K562 (cell line): ENCODE results near the gene COX5A. TPM values are rescaled to one million over a fixed set of nuclear protein-coding genes. Genes with fewer than 3 reads are reported as not detected.
A peak's percentile ranks its signal among the peaks of the same experiment; 100 is the strongest.

Source experiments
- CCNT2 ChIP-seq: IDR thresholded peaks from 2 replicates; pipeline ENCODE4 v1.6.1; 2011; ENCODE audit warnings: borderline replicate concordance, low read depth, mild to moderate bottlenecking, moderate library complexity, mixed read lengths, low read length; ENCODE audit not compliant: insufficient read length; ENCODE audit errors: extremely low read depth
- HIVEP1 ChIP-seq: fragments of 250-450 bp; sonication (Bioruptor Pico); IDR thresholded peaks from 2 replicates; pipeline ENCODE4 v1.4.0; 2020; ENCODE audit warnings: mild to moderate bottlenecking
- NELFE ChIP-seq: IDR thresholded peaks from 2 replicates; pipeline ENCODE4 v1.6.1; 2011; ENCODE audit warnings: mild to moderate bottlenecking; ENCODE audit not compliant: insufficient read depth, insufficient read length
- PHF8 ChIP-seq: fragments of 200-600 bp; sonication (generic); IDR thresholded peaks from 2 replicates; pipeline ENCODE4 v1.6.1; 2012; ENCODE audit warnings: mixed run types, mild to moderate bottlenecking, inconsistent platforms, low read length, moderate library complexity, borderline replicate concordance
- RBFOX2 ChIP-seq: fragments of 200-400 bp; formaldehyde crosslinking; IDR thresholded peaks from 2 replicates; pipeline ENCODE4 v1.6.1; 2017; ENCODE audit warnings: low read depth, mild to moderate bottlenecking, low read length, moderate library complexity
- ZNF766 ChIP-seq: fragments of 200-800 bp; sonication (Bioruptor generic); conservative IDR thresholded peaks from 2 replicates; pipeline ENCODE4 v1.6.1; 2016; ENCODE audit warnings: missing genetic modification characterization, missing compliant biosample characterization
- polyA plus RNA-seq, 8 experiments: library from polyadenylated mRNA; depleted of rRNA in 4 of 8; stranded (reverse) in 5 of 8; unstranded in 3 of 8; fragments of >200 nt; fragmentation: Nextera tagmentation in 2 of 8; fragmentation: Illumina TruSeq in 1 of 8; extraction: Ambion mirVana in 2 of 8; extraction: Trizol in 1 of 8; gene quantifications; 2 replicates each; pipeline versions ENCODE4 v1.2.1 to v1.2.3, GENCODE V29; 2011 to 2014; ENCODE audit warnings: inconsistent platforms in 1 of 8, missing spikeins in 1 of 8
- total RNA-seq, 7 experiments: library from RNA; depleted of rRNA in 6 of 7; stranded (reverse); fragments of >200 nt in 6 of 7; fragmentation: Illumina TruSeq in 2 of 7; extraction: Trizol in 2 of 7; gene quantifications; 2 replicates each; pipeline versions ENCODE4 v1.2.1 to v1.2.3, GENCODE V29; 2011 to 2021; ENCODE audit warnings: low replicate concordance in 1 of 7
- TF ChIP-seq, protein P1 (sequence below): fragments of 450-650 bp; IDR thresholded peaks from 2 replicates; pipeline ENCODE4 v1.6.1; 2016; ENCODE audit warnings: low read depth
- TF ChIP-seq, protein P2 (sequence below): fragments of 450-650 bp; IDR thresholded peaks from 2 replicates; pipeline ENCODE4 v1.6.1; 2016
- TF ChIP-seq, protein P3 (sequence below): fragments of 450-650 bp; IDR thresholded peaks from 2 replicates; pipeline ENCODE4 v1.6.1; 2016; ENCODE audit warnings: borderline replicate concordance
- TF ChIP-seq, protein P4 (sequence below): fragments of 250-450 bp; sonication (Bioruptor Pico); IDR thresholded peaks from 2 replicates; pipeline ENCODE4 v1.5.0; 2021
- TF ChIP-seq, protein P5 (sequence below), 2 experiments: IDR thresholded peaks; 2 replicates each; pipeline ENCODE4 v1.6.1; 2011; ENCODE audit warnings: borderline replicate concordance in 1 of 2, control low read depth in 1 of 2, low read depth in 1 of 2, low read length in 1 of 2, mild to moderate bottlenecking in 1 of 2, mixed read lengths in 1 of 2, moderate library complexity in 1 of 2; ENCODE audit not compliant: insufficient read depth in 1 of 2, insufficient read length in 1 of 2, poor library complexity in 1 of 2, severe bottlenecking in 1 of 2; ENCODE audit errors: extremely low read depth in 1 of 2

Gene COX5A
- total and polyA plus RNA-seq, 9 of the 15 experiments (the other 6 are each of a cell fraction or from before 2014, with no cell fraction given) = 86.8 to 553 (median 371) TPM

DNA sequence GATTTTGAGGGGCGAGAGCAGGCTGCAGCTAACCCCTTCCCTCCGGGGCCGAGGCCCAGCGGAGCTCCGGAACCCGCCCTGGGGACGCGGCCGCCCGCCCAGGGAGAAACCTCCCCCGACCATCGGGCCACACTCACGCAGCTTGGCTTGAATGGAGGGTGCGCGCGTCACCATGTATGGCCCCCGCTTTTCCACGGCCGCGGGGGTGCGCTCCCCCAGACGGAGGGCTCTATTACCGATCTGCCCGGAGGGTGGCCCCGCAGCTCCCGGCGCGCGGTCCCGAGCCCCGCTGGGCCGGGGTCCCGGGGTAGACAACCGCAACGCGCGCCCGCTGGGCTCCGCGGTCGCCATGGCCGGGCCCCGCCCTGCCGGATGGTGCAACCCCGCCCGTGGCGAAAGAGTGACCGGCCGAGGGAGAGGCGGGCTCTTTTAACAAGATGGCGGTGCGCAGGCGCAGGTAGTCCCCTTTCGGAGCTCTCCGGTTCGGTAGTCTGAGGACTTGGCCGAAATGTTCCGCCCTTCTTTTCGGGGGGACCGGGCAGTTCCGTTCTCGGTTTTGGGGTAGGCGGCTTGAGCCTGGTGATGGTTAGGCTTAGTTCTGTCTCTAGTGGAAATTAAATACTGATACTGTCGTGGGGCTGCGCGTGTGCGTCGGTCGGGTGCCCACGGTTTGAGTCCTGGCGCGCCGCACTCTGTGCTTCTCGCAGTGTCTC, 31.3 kb downstream of the COX5A start, which contains the start of gene FAM219B (continued):
- TF ChIP-seq, protein P1, sequence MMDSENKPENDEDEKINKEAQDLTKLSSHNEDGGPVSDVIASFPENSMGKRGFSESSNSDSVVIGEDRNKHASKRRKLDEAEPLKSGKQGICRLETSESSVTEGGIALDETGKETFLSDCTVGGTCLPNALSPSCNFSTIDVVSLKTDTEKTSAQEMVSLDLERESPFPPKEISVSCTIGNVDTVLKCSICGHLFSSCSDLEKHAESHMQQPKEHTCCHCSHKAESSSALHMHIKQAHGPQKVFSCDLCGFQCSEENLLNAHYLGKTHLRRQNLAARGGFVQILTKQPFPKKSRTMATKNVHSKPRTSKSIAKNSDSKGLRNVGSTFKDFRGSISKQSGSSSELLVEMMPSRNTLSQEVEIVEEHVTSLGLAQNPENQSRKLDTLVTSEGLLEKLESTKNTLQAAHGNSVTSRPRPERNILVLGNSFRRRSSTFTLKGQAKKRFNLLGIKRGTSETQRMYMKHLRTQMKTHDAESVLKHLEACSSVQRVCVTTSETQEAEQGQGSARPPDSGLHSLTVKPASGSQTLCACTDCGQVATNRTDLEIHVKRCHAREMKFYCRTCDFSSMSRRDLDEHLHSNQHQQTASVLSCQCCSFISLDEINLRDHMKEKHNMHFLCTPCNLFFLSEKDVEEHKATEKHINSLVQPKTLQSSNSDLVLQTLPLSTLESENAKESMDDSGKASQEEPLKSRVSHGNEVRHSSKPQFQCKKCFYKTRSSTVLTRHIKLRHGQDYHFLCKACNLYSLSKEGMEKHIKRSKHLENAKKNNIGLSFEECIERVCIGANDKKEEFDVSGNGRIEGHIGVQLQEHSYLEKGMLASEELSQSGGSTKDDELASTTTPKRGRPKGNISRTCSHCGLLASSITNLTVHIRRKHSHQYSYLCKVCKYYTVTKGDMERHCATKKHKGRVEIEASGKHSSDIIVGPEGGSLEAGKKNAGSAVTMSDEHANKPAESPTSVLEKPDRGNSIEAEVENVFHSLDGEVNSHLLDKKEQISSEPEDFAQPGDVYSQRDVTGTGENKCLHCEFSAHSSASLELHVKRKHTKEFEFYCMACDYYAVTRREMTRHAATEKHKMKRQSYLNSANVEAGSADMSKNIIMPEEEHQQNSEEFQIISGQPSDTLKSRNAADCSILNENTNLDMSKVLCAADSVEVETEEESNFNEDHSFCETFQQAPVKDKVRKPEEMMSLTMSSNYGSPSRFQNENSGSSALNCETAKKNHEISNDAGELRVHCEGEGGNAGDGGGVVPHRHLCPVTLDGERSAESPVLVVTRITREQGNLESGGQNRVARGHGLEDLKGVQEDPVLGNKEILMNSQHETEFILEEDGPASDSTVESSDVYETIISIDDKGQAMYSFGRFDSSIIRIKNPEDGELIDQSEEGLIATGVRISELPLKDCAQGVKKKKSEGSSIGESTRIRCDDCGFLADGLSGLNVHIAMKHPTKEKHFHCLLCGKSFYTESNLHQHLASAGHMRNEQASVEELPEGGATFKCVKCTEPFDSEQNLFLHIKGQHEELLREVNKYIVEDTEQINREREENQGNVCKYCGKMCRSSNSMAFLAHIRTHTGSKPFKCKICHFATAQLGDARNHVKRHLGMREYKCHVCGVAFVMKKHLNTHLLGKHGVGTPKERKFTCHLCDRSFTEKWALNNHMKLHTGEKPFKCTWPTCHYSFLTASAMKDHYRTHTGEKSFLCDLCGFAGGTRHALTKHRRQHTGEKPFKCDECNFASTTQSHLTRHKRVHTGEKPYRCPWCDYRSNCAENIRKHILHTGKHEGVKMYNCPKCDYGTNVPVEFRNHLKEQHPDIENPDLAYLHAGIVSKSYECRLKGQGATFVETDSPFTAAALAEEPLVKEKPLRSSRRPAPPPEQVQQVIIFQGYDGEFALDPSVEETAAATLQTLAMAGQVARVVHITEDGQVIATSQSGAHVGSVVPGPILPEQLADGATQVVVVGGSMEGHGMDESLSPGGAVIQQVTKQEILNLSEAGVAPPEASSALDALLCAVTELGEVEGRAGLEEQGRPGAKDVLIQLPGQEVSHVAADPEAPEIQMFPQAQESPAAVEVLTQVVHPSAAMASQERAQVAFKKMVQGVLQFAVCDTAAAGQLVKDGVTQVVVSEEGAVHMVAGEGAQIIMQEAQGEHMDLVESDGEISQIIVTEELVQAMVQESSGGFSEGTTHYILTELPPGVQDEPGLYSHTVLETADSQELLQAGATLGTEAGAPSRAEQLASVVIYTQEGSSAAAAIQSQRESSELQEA = no peak
- TF ChIP-seq PHF8 (peak; percentile 97; the same call in 1 of the 2 replicates), HIVEP1 (CRISPR knock-in tag) (no peak), ZNF766 (CRISPR knock-in tag) (peak; percentile 70; the same call in 1 of the 2 replicates), CCNT2 (peak; percentile 87), NELFE (peak; percentile 27), RBFOX2 (peak; percentile 94)
- TF ChIP-seq, protein P2, sequence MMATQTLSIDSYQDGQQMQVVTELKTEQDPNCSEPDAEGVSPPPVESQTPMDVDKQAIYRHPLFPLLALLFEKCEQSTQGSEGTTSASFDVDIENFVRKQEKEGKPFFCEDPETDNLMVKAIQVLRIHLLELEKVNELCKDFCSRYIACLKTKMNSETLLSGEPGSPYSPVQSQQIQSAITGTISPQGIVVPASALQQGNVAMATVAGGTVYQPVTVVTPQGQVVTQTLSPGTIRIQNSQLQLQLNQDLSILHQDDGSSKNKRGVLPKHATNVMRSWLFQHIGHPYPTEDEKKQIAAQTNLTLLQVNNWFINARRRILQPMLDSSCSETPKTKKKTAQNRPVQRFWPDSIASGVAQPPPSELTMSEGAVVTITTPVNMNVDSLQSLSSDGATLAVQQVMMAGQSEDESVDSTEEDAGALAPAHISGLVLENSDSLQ = peak; percentile 20; the same call in 1 of the 2 replicates
- TF ChIP-seq, protein P3, sequence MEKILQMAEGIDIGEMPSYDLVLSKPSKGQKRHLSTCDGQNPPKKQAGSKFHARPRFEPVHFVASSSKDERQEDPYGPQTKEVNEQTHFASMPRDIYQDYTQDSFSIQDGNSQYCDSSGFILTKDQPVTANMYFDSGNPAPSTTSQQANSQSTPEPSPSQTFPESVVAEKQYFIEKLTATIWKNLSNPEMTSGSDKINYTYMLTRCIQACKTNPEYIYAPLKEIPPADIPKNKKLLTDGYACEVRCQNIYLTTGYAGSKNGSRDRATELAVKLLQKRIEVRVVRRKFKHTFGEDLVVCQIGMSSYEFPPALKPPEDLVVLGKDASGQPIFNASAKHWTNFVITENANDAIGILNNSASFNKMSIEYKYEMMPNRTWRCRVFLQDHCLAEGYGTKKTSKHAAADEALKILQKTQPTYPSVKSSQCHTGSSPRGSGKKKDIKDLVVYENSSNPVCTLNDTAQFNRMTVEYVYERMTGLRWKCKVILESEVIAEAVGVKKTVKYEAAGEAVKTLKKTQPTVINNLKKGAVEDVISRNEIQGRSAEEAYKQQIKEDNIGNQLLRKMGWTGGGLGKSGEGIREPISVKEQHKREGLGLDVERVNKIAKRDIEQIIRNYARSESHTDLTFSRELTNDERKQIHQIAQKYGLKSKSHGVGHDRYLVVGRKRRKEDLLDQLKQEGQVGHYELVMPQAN = peak; percentile 68; the same call in 1 of the 2 replicates
- TF ChIP-seq, protein P4, sequence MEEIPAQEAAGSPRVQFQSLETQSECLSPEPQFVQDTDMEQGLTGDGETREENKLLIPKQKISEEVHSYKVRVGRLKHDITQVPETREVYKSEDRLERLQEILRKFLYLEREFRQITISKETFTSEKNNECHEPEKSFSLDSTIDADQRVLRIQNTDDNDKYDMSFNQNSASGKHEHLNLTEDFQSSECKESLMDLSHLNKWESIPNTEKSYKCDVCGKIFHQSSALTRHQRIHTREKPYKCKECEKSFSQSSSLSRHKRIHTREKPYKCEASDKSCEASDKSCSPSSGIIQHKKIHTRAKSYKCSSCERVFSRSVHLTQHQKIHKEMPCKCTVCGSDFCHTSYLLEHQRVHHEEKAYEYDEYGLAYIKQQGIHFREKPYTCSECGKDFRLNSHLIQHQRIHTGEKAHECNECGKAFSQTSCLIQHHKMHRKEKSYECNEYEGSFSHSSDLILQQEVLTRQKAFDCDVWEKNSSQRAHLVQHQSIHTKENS (CRISPR knock-in tag) = peak; percentile 4; the same call in 1 of the 2 replicates
- TF ChIP-seq, protein P5, sequence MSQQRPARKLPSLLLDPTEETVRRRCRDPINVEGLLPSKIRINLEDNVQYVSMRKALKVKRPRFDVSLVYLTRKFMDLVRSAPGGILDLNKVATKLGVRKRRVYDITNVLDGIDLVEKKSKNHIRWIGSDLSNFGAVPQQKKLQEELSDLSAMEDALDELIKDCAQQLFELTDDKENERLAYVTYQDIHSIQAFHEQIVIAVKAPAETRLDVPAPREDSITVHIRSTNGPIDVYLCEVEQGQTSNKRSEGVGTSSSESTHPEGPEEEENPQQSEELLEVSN (IDR thresholded peaks at IDR 0.05; ENCODE audit: borderline replicate concordance in 1 of 2, extremely low read depth in 1 of 2, insufficient read depth in 1 of 2, insufficient read length in 1 of 2, low read depth in 1 of 2, low read length in 1 of 2, poor library complexity in 1 of 2, severe bottlenecking in 1 of 2) = peak in 1 of 2 experiments; percentile 19
